HG02759 (cell line): ENCODE results near the gene ZNF768.
"Not testable (repeated sequence)": the region's sequence is repeated elsewhere in the genome, so short reads cannot be mapped to it uniquely, and the experiment has no call there.

ENCODE experiments used
- ATAC-seq: cut with Tn5 transposase; IDR thresholded peaks from one replicate; pipeline ENCODE4 v1.9.1; 2021; ENCODE audit warnings: mild to moderate bottlenecking, moderate library complexity; ENCODE audit not compliant: unreplicated experiment

ZNF768 gene

GRCh38 chr16:30515275-30515674 lies 11.1 kb downstream of the ZNF768 start:
- ATAC-seq: no peak

- no peak for ATAC-seq
Observed at GRCh38 chr16:30511509-30511908, 14.9 kb downstream of the ZNF768 start.

GRCh38 chr16:30510376-30510938 lies 15.9 kb downstream of the ZNF768 start:
- no peak for ATAC-seq

GRCh38 chr16:30509081-30509765 lies 17.1 kb downstream of the ZNF768 start:
- ATAC-seq: no peak

- ATAC-seq: no peak
Observed at GRCh38 chr16:30503403-30504296, 22.7 kb downstream of the ZNF768 start.

GRCh38 chr16:30499284-30499683 lies 27.1 kb downstream of the ZNF768 start:
- ATAC-seq: no peak

- ATAC-seq: no peak
Observed at GRCh38 chr16:30494709-30495108, 31.7 kb downstream of the ZNF768 start.

- no peak for ATAC-seq
Observed at GRCh38 chr16:30493941-30494488, 32.4 kb downstream of the ZNF768 start.

GRCh38 chr16:30491744-30492308 lies 34.5 kb downstream of the ZNF768 start:
- no peak for ATAC-seq

GRCh38 chr16:30491229-30491628 lies 35.1 kb downstream of the ZNF768 start:
- no peak for ATAC-seq

GRCh38 chr16:30490210-30490609 lies 36.2 kb downstream of the ZNF768 start:
- no peak for ATAC-seq

- no peak for ATAC-seq
Observed at GRCh38 chr16:30488764-30489605, 37.4 kb downstream of the ZNF768 start.

- ATAC-seq: no peak
Observed at GRCh38 chr16:30485818-30486436, 40.4 kb downstream of the ZNF768 start.

- ATAC-seq: no peak
Observed at GRCh38 chr16:30484887-30485286, 41.5 kb downstream of the ZNF768 start.

- no peak for ATAC-seq
Observed at GRCh38 chr16:30482366-30482765, 44.0 kb downstream of the ZNF768 start.

GRCh38 chr16:30481381-30481780 lies 45.0 kb downstream of the ZNF768 start:
- ATAC-seq: no peak

GRCh38 chr16:30478766-30479478 lies 47.4 kb downstream of the ZNF768 start:
- no peak for ATAC-seq

- ATAC-seq: not testable (repeated sequence)
Observed at GRCh38 chr16:30477773-30478172, 48.6 kb downstream of the ZNF768 start.

GRCh38 chr16:30476991-30477390 lies 49.4 kb downstream of the ZNF768 start:
- ATAC-seq: no peak
